GM21825 (cell line): ENCODE measurements around the gene FAR1.
"Not testable (repeated sequence)": the region's sequence is repeated elsewhere in the genome, so short reads cannot be mapped to it uniquely, and the experiment has no call there.

Source experiments
- ATAC-seq: cut with Tn5 transposase; IDR thresholded peaks from one replicate; pipeline ENCODE4 v1.9.1; 2021; ENCODE audit warnings: mild to moderate bottlenecking, moderate library complexity; ENCODE audit not compliant: unreplicated experiment

FAR1 gene, protein sequence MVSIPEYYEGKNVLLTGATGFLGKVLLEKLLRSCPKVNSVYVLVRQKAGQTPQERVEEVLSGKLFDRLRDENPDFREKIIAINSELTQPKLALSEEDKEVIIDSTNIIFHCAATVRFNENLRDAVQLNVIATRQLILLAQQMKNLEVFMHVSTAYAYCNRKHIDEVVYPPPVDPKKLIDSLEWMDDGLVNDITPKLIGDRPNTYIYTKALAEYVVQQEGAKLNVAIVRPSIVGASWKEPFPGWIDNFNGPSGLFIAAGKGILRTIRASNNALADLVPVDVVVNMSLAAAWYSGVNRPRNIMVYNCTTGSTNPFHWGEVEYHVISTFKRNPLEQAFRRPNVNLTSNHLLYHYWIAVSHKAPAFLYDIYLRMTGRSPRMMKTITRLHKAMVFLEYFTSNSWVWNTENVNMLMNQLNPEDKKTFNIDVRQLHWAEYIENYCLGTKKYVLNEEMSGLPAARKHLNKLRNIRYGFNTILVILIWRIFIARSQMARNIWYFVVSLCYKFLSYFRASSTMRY

DNA sequence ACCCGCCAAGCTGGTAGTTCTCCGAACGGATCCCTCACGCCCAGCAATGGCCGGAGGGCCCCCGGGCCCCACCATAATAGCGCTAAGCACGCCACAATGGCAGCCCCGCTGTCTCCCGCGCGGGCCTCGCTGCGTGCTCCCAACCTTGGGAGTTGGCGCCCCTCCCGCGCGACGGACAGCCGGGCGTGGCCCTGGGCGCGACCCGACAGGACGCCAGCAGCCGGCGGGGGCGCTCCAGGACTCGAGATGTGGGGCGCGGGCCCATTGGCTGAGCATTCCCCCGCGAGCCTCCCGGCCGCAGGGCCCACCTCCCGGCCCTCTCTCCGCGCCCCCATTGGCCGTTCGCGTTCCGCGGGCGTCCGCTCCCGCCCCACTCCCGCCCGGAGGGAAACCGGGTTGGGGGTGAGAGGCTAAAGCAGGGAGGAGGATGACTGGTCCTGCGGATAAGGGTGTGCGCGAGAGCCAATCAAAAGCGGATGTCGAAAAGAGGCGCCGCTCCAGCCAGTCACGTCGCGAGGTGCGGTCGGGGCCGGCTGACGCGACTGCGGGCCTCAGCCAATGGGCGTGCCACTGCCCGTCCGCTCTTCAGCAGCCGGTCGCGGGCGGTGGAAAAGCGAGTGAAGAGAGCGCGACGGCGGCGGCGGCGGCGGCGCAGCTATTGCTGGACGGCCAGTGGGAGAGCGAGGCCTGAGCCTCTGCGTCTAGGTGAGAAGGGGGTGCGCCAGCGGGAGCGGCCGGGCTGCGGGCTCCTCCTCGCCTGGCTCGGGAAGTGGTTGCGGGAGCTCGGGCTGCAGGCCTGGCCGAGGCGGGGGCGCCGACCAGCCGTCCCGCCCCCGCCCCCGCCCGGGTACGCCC, at the start of gene FAR1:
Gene FAR1 (plus strand): TSS at position 567 of the 855 bp plus-strand sequence. CDS start 26,098 bp downstream, outside the sequence.
- peak; percentile 89 for ATAC-seq

DNA sequence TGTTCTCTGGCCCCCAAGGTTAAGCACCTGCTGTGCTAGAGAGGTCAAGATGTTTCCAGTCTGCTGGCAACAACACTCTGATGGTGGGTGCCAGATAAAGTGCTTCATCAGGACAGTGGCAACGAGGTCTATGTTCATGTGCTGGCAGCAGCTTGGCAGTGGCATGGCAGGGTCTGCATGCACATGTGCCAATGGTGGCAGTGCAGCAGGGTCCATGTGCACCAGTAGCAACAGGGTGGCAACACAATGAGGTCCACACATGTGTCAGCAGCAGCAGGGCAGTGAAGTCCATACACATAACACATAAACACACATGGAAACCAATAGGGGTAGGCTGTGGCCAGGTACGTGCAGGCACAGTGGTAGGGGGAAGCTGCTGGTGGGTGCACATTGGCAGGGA, 48.4 kb upstream of the FAR1 start:
- ATAC-seq = no peak

DNA sequence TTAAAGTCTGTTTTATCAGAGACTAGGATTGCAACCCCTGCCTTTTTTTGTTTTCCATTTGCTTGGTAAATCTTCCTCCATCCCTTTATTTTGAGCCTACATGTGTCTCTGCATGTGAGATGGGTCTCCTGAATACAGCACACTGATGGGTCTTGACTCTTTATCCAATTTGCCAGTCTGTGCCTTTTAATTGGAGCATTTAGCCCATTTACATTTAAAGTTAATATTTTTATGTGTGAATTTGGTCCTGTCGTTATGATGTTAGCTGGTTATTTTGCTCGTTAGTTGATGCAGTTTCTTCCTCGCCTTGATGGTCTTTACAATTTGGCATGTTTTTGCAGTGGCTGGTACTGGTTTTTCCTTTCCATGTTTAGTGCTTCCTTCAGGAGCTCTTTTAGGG, 41.6 kb upstream of the FAR1 start:
- ATAC-seq = not testable (repeated sequence)

- ATAC-seq = not testable (repeated sequence)
Observed at GRCh38 chr11:13628634-13629033, 39.8 kb upstream of the FAR1 start.

DNA sequence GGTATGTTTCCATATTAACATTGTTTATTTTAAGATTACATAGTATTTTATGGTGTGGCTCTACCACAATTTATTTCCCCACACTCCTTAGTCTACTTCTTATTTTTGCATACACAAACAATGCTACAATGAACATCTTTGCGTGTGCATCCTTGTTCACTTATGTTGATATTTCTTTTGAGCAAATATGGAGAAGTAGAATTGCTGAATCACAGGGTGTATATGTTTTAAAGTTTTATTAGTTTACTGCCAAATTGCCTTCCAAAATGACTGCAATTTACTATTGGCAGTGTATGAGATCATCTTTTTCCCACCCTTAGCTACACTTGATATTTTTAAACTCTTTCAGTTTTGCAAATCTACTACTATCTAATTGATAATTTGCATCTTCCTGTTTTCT, 38.7 kb upstream of the FAR1 start:
- ATAC-seq = no peak

DNA sequence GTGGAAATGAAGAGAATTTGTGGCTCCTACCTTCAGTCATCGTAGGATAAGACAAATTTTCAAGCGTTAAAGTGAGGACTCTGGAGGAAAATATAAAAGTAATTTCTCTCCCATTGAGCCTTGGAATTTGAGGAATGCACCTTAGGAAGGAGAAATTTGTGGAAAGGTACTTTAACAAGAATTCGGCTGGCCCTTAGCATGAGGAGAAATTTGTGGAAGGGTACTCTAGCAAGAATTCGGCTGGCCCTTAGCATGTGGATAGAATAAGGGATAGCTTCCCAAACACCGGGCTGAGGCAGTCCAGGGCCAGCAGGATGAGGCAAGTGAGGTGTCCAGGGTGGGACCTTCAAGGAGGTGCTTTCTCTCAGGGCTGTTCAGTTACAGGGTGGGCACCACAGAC, 33.2 kb upstream of the FAR1 start:
- ATAC-seq = no peak

GRCh38 chr11:13635804-13636203, 32.7 kb upstream of the FAR1 start:
- no peak for ATAC-seq

DNA sequence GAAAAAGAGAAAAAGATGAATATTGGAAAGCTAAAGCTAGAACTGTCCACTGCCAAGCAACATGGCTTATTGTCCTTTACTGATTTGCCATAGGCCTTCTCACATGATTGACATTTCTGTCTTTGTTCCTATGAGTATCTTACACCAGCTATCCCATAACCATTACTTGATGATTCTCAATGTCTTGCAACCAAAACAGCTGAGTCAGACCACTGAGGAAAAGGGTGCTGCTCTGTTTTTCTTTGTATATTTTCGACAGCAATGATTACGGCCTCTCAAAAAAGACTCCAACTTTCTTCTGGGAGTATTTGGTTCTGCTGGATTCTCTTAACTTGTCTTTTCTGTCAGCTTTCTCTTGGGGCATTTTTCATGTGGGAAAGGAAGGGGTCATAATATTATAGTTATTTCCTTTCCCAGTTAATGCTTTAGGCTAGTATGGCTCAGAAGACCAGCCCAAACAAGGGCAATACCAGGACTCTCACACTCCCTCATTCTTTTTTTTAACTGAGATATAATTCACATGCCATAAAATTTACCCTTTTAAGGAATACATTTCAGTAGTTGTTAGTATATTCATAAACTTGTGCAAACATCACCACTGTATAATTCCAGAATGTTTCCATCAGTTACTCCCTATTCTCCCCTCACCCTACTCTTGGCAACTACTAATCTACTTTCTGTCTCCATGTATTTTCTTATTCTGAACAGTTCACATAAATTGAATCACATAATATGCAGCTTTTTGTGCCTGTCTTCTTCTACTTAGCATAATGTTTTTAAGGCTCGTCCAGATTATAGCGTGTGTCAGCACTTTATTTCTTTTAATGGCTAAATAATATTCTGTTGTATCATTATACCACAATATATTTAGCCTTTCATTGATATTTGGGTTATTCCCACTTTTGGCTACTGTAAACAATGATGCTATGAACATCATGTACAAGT, 31.1 kb upstream of the FAR1 start:
- no peak for ATAC-seq

GRCh38 chr11:13638422-13638821, 30.0 kb upstream of the FAR1 start:
- no peak for ATAC-seq

DNA sequence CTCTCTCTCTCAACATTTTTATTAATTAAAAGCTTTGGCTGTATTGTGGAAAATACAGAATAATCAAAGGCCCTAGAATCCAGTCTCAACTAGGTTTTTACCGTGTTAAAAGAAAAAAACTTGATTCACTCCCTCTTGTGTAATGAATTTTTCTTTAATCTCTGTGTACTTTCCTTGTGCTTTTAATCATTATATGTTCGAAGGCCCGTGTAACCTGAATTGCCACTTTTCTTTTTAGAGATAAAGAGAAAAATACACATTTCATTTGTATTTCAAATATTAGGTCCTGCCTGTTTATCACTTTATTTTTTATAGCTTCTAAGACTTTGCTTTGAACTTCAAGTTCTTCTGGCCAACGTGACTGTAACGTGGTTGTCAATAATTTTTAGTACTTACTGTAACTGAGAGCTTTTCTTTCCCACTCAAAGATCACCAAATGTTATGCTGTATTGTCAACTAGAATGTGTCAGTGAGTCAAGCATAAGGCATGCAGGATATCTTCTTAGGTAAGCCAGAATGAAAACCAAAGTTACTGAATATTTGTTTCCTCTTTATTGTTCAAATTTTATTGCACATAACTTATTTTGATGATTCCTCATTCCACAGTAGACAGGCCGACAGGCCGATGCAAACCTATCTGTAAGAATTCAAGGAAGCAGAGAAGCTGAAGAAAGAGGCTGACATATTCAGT, 23.3 kb upstream of the FAR1 start:
- no peak for ATAC-seq

- no peak for ATAC-seq
Observed at GRCh38 chr11:13647391-13647790, 21.1 kb upstream of the FAR1 start.

GRCh38 chr11:13649619-13650018, 18.8 kb upstream of the FAR1 start:
- no peak for ATAC-seq

- not testable (repeated sequence) for ATAC-seq
Observed at GRCh38 chr11:13651515-13651914, 17.0 kb upstream of the FAR1 start.

- ATAC-seq = no peak
Observed at GRCh38 chr11:13661074-13661623, 7.3 kb upstream of the FAR1 start.

GRCh38 chr11:13663631-13664071, 4.8 kb upstream of the FAR1 start:
- no peak for ATAC-seq

- no peak for ATAC-seq
Observed at GRCh38 chr11:13664351-13664750, 4.1 kb upstream of the FAR1 start.

GRCh38 chr11:13666708-13667107, 1.8 kb upstream of the FAR1 start:
- ATAC-seq = no peak

DNA sequence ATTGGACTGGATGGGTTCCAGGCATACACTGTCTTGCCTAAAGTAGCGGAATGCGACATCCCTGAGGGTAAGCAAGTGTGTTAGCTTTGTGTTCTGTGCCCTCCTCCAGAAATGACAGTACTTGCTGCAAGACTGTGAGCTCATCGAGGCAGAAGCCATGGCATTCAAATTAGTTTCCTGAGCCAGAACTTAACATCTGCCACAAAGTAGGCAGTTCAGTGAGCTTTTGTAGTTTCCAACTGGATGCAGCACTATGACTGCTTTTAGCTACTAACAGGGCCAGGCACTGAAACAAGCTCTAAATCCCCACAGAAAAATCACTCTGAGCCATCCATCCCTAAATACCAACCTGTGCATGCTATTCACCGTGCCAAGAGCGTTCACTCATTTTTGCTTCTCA, 1.2 kb upstream of the FAR1 start:
- ATAC-seq = no peak

DNA sequence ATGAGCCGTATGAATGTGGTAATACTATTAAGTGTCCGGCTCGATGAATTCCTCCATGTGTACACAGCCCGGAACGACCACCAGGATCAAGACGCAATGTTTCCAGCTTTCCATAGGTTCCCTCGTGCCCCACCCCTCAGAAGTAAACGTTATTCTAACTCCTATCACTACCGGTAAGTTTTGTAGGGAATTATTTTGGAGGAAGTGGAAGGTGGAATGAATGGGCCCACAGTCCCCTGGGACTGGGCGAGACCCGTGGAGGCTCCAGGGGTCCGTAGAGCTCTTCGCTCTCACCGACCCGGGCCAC, 720 bp upstream of the FAR1 start:
- no peak for ATAC-seq

- ATAC-seq = peak; percentile 8
Observed at GRCh38 chr11:13668957-13669521, 571 bp downstream of the FAR1 start.
